Thoracic aorta (tissue), 2 donors: ENCODE data around the gene ATP8B1. TPM values are rescaled to one million over a fixed set of nuclear protein-coding genes. Genes with fewer than 3 reads are reported as not detected.
A peak's percentile ranks its signal among the peaks of the same experiment; 100 is the strongest.

ENCODE experiments used
- ATAC-seq: fragments of 150-250 bp; one replicate; pipeline ENCODE4 v1.8.0; 2017; ENCODE audit warnings: low read depth; ENCODE audit not compliant: insufficient number of reproducible peaks, low FRiP score
- DNase-seq: peaks from one replicate; pipeline ENCODE4 v3.0.0-alpha.2; 2020; ENCODE audit warnings: low spot score
- H3K27ac ChIP-seq, 2 donors: fragments of 200-600 bp; sonication (generic); 1 replicate in 1 of 2; 2 replicates in 1 of 2; pipeline ENCODE4 v1.5.1; 2016; ENCODE audit warnings: mild to moderate bottlenecking in 2 of 2, moderate library complexity in 2 of 2
- H3K27me3 ChIP-seq: fragments of 200-600 bp; sonication (generic); replicated peaks from 2 replicates; pipeline ENCODE4 v1.6.0; 2016; ENCODE audit warnings: mild to moderate bottlenecking; ENCODE audit not compliant: insufficient read depth
- H3K36me3 ChIP-seq: fragments of 200-600 bp; sonication (generic); one replicate; pipeline ENCODE4 v1.5.1; 2016
- H3K4me1 ChIP-seq, 2 donors: fragments of 200-600 bp; sonication (generic); 1 replicate in 1 of 2; 2 replicates in 1 of 2; pipeline versions ENCODE4 v1.5.1 to v1.6.0; 2016; ENCODE audit warnings: low read depth in 2 of 2, mild to moderate bottlenecking in 1 of 2; ENCODE audit not compliant: control insufficient read depth in 1 of 2
- H3K4me3 ChIP-seq: fragments of 200-600 bp; sonication (generic); 2 replicates; pipeline ENCODE4 v1.5.1; 2016; ENCODE audit warnings: mild to moderate bottlenecking
- H3K9me3 ChIP-seq: fragments of 200-600 bp; sonication (generic); 2 replicates; pipeline ENCODE4 v1.5.1; 2016
- CTCF ChIP-seq: fragments of 200-600 bp; sonication (generic); IDR thresholded peaks from one replicate; pipeline ENCODE4 v1.5.1; 2019; ENCODE audit warnings: antibody characterized with exemption
- total RNA-seq, 2 donors: library from RNA; depleted of rRNA; stranded (reverse); fragments of >200 nt; gene quantifications; one replicate each; pipeline versions ENCODE4 v1.1.0 to v1.2.3, GENCODE V29; 2016

ATP8B1 gene
- total RNA-seq, 2 donors from 2014 or later = 68.7 to 111 TPM

DNA sequence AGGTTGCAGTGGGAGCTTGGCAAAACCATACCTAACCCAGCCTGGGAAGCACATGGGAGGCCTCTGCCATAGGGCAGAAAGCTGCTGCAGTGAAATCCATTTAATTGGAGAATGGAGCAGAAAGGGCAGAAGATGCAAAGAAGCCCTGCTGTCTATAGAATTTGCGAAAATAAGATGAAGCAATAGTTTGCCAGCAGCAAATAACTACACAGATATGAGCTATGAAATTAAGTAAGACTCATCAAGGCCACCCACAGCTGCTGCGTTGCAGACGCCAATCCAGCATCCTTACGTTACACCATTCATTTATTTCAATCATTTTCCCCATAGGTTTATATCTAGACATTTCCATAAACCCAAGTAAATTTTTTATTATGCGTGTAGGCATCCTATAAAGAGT is 21.1 kb downstream of the ATP8B1 start:
- Histone ChIP-seq H3K27me3 (no peaks in the 10 kb centered on the region), H3K9me3 (no peaks in the 10 kb centered on the region), H3K27ac (peak overlapping the region; percentile 78 to 84), H3K4me3 (no peak overlapping the region), H3K36me3 (no peaks in the 10 kb centered on the region), H3K4me1 (peaks cover 44 to 80% of the 10 kb centered on the region in 2 donors)
- no peak for TF ChIP-seq CTCF
- DNase-seq = no peak
- ATAC-seq = no peak

GRCh38 chr18:57780706-57781347 is 22.3 kb downstream of the ATP8B1 start:
- Histone ChIP-seq H3K36me3 (no peaks in the 10 kb centered on the region), H3K9me3 (no peaks in the 10 kb centered on the region), H3K4me3 (peak overlapping the region; percentile 51), H3K4me1 (peaks cover 56 to 80% of the 10 kb centered on the region in 2 donors), H3K27me3 (no peaks in the 10 kb centered on the region), H3K27ac (peak overlapping the region; percentile 78 to 84)
- TF ChIP-seq CTCF = no peak
- ATAC-seq = peak; percentile 86
- DNase-seq = no peak

- Histone ChIP-seq H3K36me3 (no peaks in the 10 kb centered on the region), H3K9me3 (no peaks in the 10 kb centered on the region), H3K4me1 (peaks cover 59 to 80% of the 10 kb centered on the region in 2 donors), H3K27me3 (no peaks in the 10 kb centered on the region), H3K4me3 (peak overlapping the region; percentile 51), H3K27ac (peak overlapping the region; percentile 78 to 84)
- ATAC-seq (no peak), DNase-seq (no peak)
- no peak for TF ChIP-seq CTCF
Measured at GRCh38 chr18:57780318-57780705, 22.8 kb downstream of the ATP8B1 start.

GRCh38 chr18:57776767-57777166 is 26.3 kb downstream of the ATP8B1 start:
- Histone ChIP-seq H3K9me3 (no peaks in the 10 kb centered on the region), H3K27ac (peak overlapping the region; percentile 73 to 77), H3K4me1 (peaks cover 50 to 83% of the 10 kb centered on the region in 2 donors), H3K4me3 (no peak overlapping the region), H3K27me3 (no peaks in the 10 kb centered on the region), H3K36me3 (no peaks in the 10 kb centered on the region)
- TF ChIP-seq CTCF = no peak
- ATAC-seq (no peak), DNase-seq (no peak)

GRCh38 chr18:57776354-57776753 is 26.8 kb downstream of the ATP8B1 start:
- Histone ChIP-seq H3K4me1 (peaks cover 46 to 83% of the 10 kb centered on the region in 2 donors), H3K27ac (peak overlapping the region; percentile 73 to 77), H3K9me3 (no peaks in the 10 kb centered on the region), H3K4me3 (no peak overlapping the region), H3K36me3 (no peaks in the 10 kb centered on the region), H3K27me3 (no peaks in the 10 kb centered on the region)
- no peak for ATAC-seq
- no peak for TF ChIP-seq CTCF
- no peak for DNase-seq
